Panc1 (cell line): ENCODE data around the gene PDK2.

Experiments used
- CTCF ChIP-seq: fragments of 450-650 bp; IDR thresholded peaks from 2 replicates; pipeline ENCODE4 v1.5.1; 2017; ENCODE audit warnings: mild to moderate bottlenecking
- POLR2AphosphoS5 ChIP-seq: IDR thresholded peaks from 2 replicates; pipeline ENCODE4 v1.6.1; 2012; ENCODE audit warnings: mild to moderate bottlenecking, low read depth, low read length, moderate library complexity
- REST ChIP-seq, 2 experiments: IDR thresholded peaks; 2 replicates each; pipeline ENCODE4 v1.6.1; 2011 to 2012; ENCODE audit warnings: low read depth in 2 of 2, control low read depth in 1 of 2, low read length in 1 of 2, mild to moderate bottlenecking in 1 of 2, moderate library complexity in 1 of 2; ENCODE audit not compliant: insufficient read depth in 1 of 2
- SIN3A ChIP-seq: IDR thresholded peaks from 2 replicates; pipeline ENCODE4 v1.6.1; 2012; ENCODE audit warnings: low read depth, mild to moderate bottlenecking, low read length, moderate library complexity, borderline replicate concordance; ENCODE audit not compliant: insufficient read depth
- TCF7L2 ChIP-seq: IDR thresholded peaks from 2 replicates; pipeline ENCODE4 v1.6.1; 2011; ENCODE audit warnings: mild to moderate bottlenecking, low read depth, low read length, inconsistent platforms

GRCh38 chr17:50052822-50053653 lies 42.1 kb upstream of the PDK2 start:
- TF ChIP-seq CTCF (no peak), POLR2AphosphoS5 (no peak), SIN3A (no peak), REST (IDR thresholded peaks at IDR 0.05; ENCODE audit: insufficient read depth in 1 of 2, low read depth in 2 of 2, low read length in 1 of 2) (no peak), TCF7L2 (no peak)
